ENCODE results near the gene PRR5L.

DNA sequence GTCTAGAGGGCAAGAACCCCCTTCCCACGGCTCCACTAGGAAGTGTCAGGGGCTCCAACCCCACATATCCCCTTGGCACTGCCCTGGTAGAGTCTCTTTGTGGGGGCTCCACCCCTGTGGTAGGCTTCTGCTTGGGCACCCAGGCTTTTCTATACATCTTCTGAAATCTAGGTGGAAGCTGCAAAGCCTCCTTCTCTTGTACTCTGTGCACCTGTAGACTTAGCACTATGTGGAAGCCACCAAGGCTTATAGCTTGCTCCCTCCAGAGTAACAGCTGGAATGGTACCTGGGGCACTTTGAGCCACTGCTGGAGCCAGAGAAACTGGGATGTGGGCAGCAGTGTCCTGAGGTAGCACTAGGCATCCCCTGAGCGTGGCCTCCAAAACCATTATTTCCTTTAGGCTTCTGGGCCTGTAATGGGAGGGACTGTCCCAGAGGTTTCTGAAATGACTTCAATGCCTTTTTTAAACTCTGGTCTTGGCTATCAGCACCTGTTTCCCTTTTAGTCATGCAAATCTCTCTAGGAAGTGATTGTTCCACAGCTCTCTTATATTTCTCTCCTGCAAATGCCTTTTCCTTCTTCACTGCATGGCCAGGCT lies 145.6 kb downstream of the PRR5L start:
- TF ChIP-seq, protein P1, sequence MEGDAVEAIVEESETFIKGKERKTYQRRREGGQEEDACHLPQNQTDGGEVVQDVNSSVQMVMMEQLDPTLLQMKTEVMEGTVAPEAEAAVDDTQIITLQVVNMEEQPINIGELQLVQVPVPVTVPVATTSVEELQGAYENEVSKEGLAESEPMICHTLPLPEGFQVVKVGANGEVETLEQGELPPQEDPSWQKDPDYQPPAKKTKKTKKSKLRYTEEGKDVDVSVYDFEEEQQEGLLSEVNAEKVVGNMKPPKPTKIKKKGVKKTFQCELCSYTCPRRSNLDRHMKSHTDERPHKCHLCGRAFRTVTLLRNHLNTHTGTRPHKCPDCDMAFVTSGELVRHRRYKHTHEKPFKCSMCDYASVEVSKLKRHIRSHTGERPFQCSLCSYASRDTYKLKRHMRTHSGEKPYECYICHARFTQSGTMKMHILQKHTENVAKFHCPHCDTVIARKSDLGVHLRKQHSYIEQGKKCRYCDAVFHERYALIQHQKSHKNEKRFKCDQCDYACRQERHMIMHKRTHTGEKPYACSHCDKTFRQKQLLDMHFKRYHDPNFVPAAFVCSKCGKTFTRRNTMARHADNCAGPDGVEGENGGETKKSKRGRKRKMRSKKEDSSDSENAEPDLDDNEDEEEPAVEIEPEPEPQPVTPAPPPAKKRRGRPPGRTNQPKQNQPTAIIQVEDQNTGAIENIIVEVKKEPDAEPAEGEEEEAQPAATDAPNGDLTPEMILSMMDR (IDR thresholded peaks at IDR 0.05) = no peak
- no peak for TF ChIP-seq POLR2A (IDR thresholded peaks at IDR 0.05)
- TF ChIP-seq POLR2AphosphoS5 (IDR thresholded peaks at IDR 0.05) = no peak
